GM12872 (cell line): ENCODE measurements around the gene ZNF396.

Experiments used
- TF ChIP-seq, protein P1 (sequence below): IDR thresholded peaks from 3 replicates; pipeline ENCODE4 v1.5.1; 2011; ENCODE audit warnings: low read depth, mild to moderate bottlenecking, low read length, moderate library complexity; ENCODE audit not compliant: insufficient read depth

Gene ZNF396

DNA sequence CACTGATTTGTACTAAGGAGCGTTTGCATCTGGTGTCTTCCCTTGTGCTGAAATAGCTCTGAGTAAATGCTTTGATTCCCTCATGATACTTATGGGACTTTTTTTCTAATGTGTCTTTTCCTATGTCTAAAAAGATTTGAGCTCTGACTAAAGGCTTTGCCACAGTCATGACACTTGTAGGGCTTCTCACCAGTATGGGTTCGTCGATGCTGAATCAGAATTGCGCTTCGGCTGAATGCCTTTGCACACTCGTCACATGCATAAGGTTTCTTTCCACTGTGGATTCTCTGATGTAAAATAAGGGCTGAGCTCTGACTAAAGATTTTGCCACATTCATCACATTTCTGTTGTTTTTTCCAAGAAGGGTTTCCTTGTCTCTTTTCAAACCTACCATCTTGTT is 8.0 kb downstream of the ZNF396 start:
- TF ChIP-seq, protein P1, sequence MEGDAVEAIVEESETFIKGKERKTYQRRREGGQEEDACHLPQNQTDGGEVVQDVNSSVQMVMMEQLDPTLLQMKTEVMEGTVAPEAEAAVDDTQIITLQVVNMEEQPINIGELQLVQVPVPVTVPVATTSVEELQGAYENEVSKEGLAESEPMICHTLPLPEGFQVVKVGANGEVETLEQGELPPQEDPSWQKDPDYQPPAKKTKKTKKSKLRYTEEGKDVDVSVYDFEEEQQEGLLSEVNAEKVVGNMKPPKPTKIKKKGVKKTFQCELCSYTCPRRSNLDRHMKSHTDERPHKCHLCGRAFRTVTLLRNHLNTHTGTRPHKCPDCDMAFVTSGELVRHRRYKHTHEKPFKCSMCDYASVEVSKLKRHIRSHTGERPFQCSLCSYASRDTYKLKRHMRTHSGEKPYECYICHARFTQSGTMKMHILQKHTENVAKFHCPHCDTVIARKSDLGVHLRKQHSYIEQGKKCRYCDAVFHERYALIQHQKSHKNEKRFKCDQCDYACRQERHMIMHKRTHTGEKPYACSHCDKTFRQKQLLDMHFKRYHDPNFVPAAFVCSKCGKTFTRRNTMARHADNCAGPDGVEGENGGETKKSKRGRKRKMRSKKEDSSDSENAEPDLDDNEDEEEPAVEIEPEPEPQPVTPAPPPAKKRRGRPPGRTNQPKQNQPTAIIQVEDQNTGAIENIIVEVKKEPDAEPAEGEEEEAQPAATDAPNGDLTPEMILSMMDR: no peak

DNA sequence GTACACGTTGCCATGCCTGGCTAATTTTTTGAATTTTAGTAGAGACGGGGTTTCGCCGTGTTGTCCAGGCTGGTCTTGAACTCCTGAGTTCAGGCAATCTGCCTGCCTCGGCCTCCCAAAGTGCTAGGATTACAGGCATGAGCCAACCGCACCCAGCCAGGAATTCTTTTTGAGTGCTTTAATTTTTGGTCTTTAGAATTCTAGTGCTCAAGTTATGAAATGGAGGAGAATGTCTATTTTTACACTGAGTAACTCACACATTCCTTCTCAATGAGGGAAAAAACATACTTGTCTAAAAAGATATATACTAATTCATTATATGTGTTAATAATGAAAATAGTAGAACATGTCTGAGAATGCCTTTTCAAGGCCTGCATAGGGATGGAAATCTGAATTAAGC is 8.5 kb downstream of the ZNF396 start:
- TF ChIP-seq, protein P1: no peak

DNA sequence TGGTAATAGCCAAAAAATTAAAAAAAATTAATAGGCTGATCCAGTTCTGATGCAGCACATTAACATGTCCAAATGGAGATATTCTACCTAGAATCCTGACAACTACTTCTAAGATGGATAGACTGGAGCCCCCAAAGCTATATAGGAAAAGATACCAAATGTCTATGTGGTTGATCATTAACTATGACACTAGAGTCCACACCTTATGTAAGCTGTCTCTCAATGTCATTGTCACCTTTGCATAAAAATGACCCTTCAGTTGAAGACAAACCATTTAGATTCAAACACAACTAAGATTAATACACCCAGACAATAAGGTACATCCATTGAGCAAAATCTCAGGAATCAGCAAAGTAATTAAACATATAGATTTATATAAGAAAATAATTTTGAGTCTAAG is 14.6 kb downstream of the ZNF396 start:
- TF ChIP-seq, protein P1: no peak

DNA sequence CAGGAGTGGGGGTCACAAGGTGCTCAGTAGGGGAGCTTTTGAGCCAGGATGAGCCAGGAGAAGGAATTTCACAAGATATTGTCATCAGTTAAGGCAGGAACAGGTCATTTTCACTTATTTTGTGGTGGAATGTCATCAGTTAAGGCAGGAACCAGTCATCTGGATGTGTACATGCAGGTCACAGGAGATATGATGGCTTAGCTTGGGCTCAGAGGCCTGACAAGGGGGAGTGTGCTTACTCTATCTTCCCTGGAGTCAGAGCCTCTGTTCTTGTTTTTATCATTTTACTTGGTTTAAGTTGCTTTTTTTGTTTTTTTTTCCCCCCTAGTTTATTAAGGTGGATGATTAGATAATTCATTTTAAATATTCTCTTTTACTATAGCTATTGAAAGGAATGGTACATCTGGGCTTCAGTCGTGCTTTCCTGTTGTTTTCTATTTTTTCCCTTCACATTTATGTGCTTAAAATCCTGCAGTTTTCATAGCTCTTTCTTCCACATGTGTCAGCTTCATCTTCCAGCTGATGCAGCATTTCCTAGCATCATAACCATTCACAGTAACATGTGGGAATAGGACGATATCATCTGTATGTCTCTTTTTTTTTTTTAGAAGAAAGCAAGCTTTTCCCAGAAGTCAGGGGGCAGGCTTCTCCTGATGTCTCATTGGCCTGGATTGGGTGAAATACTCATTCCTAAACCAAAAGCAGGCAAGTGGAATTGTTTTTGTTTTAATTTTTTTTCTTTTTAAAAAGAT is 15.4 kb downstream of the ZNF396 start:
- TF ChIP-seq, protein P1: no peak

DNA sequence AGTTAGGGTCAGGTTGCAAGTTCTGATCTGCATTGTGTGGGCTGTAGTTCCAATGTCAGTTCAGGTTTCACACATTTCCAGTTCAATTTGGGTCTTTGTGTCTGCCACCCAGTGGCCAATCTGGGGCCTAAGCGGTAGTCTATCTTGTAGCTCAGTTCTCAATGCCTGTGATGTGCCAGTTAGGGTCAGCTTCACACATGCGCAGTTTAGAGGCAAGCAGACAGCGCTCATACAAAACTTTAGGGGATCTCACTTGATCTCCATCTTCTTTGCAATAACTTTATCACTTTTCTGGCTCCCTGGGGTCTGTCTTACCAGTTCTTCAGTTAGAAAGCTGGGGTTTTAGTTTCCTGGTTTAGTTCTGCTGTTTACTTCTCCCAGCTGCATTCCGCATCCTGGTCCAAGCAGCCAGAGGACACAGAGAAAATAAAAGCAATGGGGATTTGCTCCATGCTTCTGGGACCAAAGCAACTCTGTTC is 22.0 kb downstream of the ZNF396 start:
- TF ChIP-seq, protein P1: peak; percentile 75

DNA sequence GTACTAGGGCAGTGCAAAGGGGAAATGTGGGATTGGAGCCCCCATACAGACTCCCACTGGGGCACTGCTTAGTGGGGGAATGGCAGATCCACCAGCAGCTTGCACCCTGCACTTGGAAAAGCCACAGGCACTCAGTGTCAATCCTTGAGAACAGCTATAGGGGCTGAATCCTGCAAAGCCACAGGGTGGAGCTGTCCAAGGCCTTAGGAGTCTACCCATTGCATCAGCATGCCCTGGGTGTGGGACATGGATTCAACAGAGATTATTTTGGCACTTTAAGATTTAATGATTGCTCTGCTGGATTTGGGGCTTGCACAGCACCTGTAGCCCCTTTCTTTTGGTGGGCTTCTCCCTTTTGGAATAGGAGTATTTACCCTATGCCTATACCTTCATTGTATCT is 24.4 kb downstream of the ZNF396 start:
- TF ChIP-seq, protein P1: no peak

DNA sequence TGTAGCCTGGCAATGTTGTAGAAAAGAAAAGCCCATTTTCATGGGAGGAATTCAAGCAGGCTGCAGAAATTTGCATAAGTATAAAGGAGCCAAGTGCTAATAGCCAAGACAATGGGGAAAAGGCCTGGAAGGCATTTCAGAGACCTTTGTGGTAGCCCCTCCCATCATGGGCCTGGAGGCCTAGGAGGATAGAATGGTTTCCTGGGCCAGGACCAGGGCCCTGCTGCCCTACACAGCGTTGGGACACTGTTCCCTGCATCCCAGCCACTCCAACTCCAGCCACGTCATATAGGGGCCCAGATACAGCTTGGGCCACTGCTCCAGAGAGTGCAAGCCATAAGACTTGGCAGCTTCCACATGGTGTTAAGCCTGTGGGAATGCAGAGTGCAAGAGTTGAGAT is 24.9 kb downstream of the ZNF396 start:
- TF ChIP-seq, protein P1: no peak

DNA sequence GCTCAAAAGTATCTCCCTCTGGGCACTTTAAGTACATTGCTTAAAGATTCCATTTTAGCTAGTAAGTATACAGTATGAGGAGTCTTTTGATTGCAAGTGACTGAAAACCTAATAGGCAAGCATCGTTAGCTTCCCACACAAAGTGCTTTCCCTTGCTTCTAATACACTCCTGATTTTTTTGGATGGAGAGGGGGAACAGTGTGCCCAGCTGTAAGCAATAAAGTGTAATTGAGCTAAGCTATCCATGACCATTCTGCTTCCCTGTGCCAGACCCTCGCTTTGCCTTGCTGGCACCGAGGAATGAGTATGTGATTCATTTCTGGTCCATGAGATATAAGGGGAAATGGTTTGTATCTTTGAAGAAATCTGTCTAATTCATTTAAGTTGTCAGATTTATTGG is 29.1 kb downstream of the ZNF396 start:
- TF ChIP-seq, protein P1: no peak
